Glutamatergic neuron (in vitro differentiated cells): ENCODE measurements around the gene ZNF22. TPM values are rescaled to one million over a fixed set of nuclear protein-coding genes. Genes with fewer than 3 reads are reported as not detected.

Source experiments
- DNase-seq: peaks from one replicate; pipeline ENCODE4 v3.0.0; 2022
- H3K27ac Mint-ChIP-seq: one replicate; pipeline ENCODE4 v1.8.0; 2020; ENCODE audit warnings: mild to moderate bottlenecking, mixed read lengths, inconsistent platforms; ENCODE audit not compliant: unreplicated experiment
- H3K27me3 Mint-ChIP-seq: one replicate; pipeline ENCODE4 v1.8.0; 2020; ENCODE audit warnings: mild to moderate bottlenecking, moderate library complexity, mixed read lengths, inconsistent platforms; ENCODE audit not compliant: unreplicated experiment
- H3K36me3 Mint-ChIP-seq: one replicate; pipeline ENCODE4 v1.8.0; 2020; ENCODE audit warnings: mild to moderate bottlenecking, mixed read lengths, inconsistent platforms; ENCODE audit not compliant: unreplicated experiment
- H3K4me1 Mint-ChIP-seq: one replicate; pipeline ENCODE4 v1.8.0; 2020; ENCODE audit warnings: mild to moderate bottlenecking, low read depth, mixed read lengths, inconsistent platforms; ENCODE audit not compliant: unreplicated experiment
- H3K4me3 Mint-ChIP-seq: one replicate; pipeline ENCODE4 v1.8.0; 2020; ENCODE audit warnings: mild to moderate bottlenecking, mixed read lengths, inconsistent platforms; ENCODE audit not compliant: unreplicated experiment
- H3K9me3 Mint-ChIP-seq: one replicate; pipeline ENCODE4 v1.8.0; 2020; ENCODE audit warnings: mild to moderate bottlenecking, moderate library complexity, mixed read lengths, inconsistent platforms; ENCODE audit not compliant: unreplicated experiment
- CTCF ChIP-seq: fragments of 200-600 bp; sonication (generic); IDR thresholded peaks from one replicate; pipeline ENCODE4 v1.5.0; 2021; ENCODE audit not compliant: partially characterized antibody, unreplicated experiment
- total RNA-seq: library from RNA; stranded (reverse); fragmentation: NEBNext Ultra II Directional; extraction: Animal tissue kit (Norgen Biotek cat#: 25700); gene quantifications from one replicate; pipeline ENCODE4 v1.2.1, GENCODE V29; 2021; ENCODE audit not compliant: unreplicated experiment

ZNF22 gene
- total RNA-seq, 1 donor from 2014 or later: 40.2 TPM

GRCh38 chr10:44984671-44985101 lies 16.0 kb upstream of the ZNF22 start:
- Mint-ChIP-seq H3K9me3 (peaks cover 8% of the 10 kb centered on the region), H3K4me1 (peaks cover 37% of the 10 kb centered on the region), H3K36me3 (peaks cover 11% of the 10 kb centered on the region), H3K27me3 (peaks cover 15% of the 10 kb centered on the region), H3K4me3 (no peak overlapping the region), H3K27ac (no peak overlapping the region)
- no peak for DNase-seq
- TF ChIP-seq CTCF: no peak

- peaks cover 8% of the 10 kb centered on the region for H3K9me3 Mint-ChIP-seq
- no peak for DNase-seq
- H3K36me3 Mint-ChIP-seq: peaks cover 13% of the 10 kb centered on the region
- peaks cover 37% of the 10 kb centered on the region for H3K4me1 Mint-ChIP-seq
- TF ChIP-seq CTCF: no peak
- no peak overlapping the region for H3K4me3 Mint-ChIP-seq
- peaks cover 15% of the 10 kb centered on the region for H3K27me3 Mint-ChIP-seq
- H3K27ac Mint-ChIP-seq: no peak overlapping the region
These were observed 15.5 kb upstream of the ZNF22 start for GRCh38 chr10:44985175-44985681.

- H3K4me1 Mint-ChIP-seq: peaks cover 31% of the 10 kb centered on the region
- H3K4me3 Mint-ChIP-seq: no peak overlapping the region
- no peak for TF ChIP-seq CTCF
- H3K36me3 Mint-ChIP-seq: peaks cover 13% of the 10 kb centered on the region
- H3K27ac Mint-ChIP-seq: no peak overlapping the region
- no peak for DNase-seq
- H3K27me3 Mint-ChIP-seq: peaks cover 10% of the 10 kb centered on the region
- H3K9me3 Mint-ChIP-seq: peaks cover 6% of the 10 kb centered on the region
These were observed 14.5 kb upstream of the ZNF22 start for GRCh38 chr10:44986179-44986578.

GRCh38 chr10:44986670-44987069 lies 14.1 kb upstream of the ZNF22 start:
- peaks cover 15% of the 10 kb centered on the region for H3K36me3 Mint-ChIP-seq
- H3K27me3 Mint-ChIP-seq: peaks cover 10% of the 10 kb centered on the region
- no peak overlapping the region for H3K27ac Mint-ChIP-seq
- no peak for DNase-seq
- H3K4me1 Mint-ChIP-seq: peaks cover 27% of the 10 kb centered on the region
- H3K4me3 Mint-ChIP-seq: no peak overlapping the region
- TF ChIP-seq CTCF: no peak
- peaks cover 5% of the 10 kb centered on the region for H3K9me3 Mint-ChIP-seq

GRCh38 chr10:44988957-44989585 lies 11.7 kb upstream of the ZNF22 start:
- TF ChIP-seq CTCF: no peak
- H3K27ac Mint-ChIP-seq: no peak overlapping the region
- H3K4me3 Mint-ChIP-seq: no peak overlapping the region
- peaks cover 18% of the 10 kb centered on the region for H3K4me1 Mint-ChIP-seq
- H3K27me3 Mint-ChIP-seq: peaks cover 8% of the 10 kb centered on the region
- H3K9me3 Mint-ChIP-seq: peaks cover 2% of the 10 kb centered on the region
- peaks cover 20% of the 10 kb centered on the region for H3K36me3 Mint-ChIP-seq
- DNase-seq: no peak
